ENCODE results near the gene CCDC137.

The CCDC137 gene

GRCh38 chr17:81683584-81684441 is 17.3 kb downstream of the CCDC137 start, which contains the start of the genes ARL16 and HGS:
Gene ARL16, minus strand, starts transcription at chr17:81683797. Its CDS starts 44 bp downstream, at chr17:81683753.
Gene HGS, plus strand, starts transcription at chr17:81684011. Its CDS starts 56 bp downstream, at chr17:81684067.
- DNase-seq = peak; percentile 96 to 97

GRCh38 chr17:81684442-81684911 is 17.9 kb downstream of the CCDC137 start:
- no peak for DNase-seq

GRCh38 chr17:81685108-81685507 is 18.6 kb downstream of the CCDC137 start:
- DNase-seq = no peak

- no peak for DNase-seq
Observed at GRCh38 chr17:81686614-81687013, 20.1 kb downstream of the CCDC137 start.

GRCh38 chr17:81687770-81688541 is 21.4 kb downstream of the CCDC137 start:
- DNase-seq = no peak

GRCh38 chr17:81688616-81689015 is 22.1 kb downstream of the CCDC137 start:
- no peak for DNase-seq

GRCh38 chr17:81690066-81690465 is 23.5 kb downstream of the CCDC137 start:
- DNase-seq = no peak

GRCh38 chr17:81690549-81690948 is 24.0 kb downstream of the CCDC137 start:
- DNase-seq = no peak

GRCh38 chr17:81691196-81691595 is 24.7 kb downstream of the CCDC137 start:
- DNase-seq = no peak

- no peak for DNase-seq
Observed at GRCh38 chr17:81691608-81692007, 25.1 kb downstream of the CCDC137 start.

GRCh38 chr17:81693509-81694210 is 27.1 kb downstream of the CCDC137 start:
- no peak for DNase-seq

- no peak for DNase-seq
Observed at GRCh38 chr17:81694810-81695209, 28.3 kb downstream of the CCDC137 start.

GRCh38 chr17:81695211-81695610 is 28.7 kb downstream of the CCDC137 start:
- DNase-seq = no peak

- DNase-seq = no peak
Observed at GRCh38 chr17:81695801-81696200, 29.3 kb downstream of the CCDC137 start.

- no peak for DNase-seq
Observed at GRCh38 chr17:81696218-81696941, 29.8 kb downstream of the CCDC137 start.

- no peak for DNase-seq
Observed at GRCh38 chr17:81697261-81698044, 30.9 kb downstream of the CCDC137 start.

- no peak for DNase-seq
Observed at GRCh38 chr17:81700353-81701287, 34.1 kb downstream of the CCDC137 start.

- no peak for DNase-seq
Observed at GRCh38 chr17:81701288-81702071, 34.9 kb downstream of the CCDC137 start.
